ENCODE measurements around the gene TCF20. TPM values are rescaled to one million over a fixed set of nuclear protein-coding genes. Genes with fewer than 3 reads are reported as not detected.

The TCF20 gene
- polyA plus RNA-seq, 4 donors: 26.2 to 32.6 (median 28.1) TPM

- no peak for DNase-seq (ENCODE audit: low read depth in 4 of 4, low spot score in 2 of 4)
These were observed 30.8 kb upstream of the TCF20 start for GRCh38 chr22:42301077-42301741.

DNA sequence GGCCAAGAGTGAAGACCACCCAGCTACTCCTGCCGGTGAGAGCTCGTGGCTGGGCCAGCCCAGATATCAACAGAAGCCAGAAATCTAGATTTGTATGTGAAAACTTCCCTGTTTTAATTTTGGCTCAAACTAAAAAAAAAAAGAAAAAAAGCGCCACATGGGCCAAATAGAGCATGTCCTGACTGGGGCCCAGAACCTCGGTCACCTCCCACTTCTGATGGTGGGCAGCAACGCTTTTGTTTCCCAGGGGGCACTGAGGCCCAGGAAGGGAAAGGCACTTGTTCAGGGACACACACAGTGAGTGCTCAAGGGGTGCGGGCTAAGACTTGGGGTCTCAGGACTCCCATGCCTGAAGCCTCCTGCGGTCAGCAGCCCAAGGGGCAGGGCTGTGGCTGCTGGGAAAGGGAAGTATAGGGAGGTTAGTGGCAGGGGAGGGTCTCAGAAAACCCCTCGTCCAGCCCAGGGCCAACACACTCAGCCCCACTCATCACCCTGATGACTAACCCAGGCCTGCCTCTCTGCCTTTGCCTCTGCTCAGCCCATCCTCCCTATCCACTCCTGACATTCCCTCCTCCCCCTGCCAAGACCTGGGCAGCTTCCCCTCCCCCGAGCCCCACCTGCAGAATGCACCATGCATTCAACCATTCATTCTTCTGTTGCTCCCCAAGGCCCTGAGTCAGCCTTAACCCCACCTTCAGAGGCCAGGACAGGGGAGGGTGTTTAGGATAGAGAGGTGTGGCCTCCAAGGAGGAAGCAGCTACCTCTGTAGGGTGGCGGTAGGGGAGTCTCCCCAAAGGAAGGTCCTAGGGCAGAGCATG lies 30.0 kb upstream of the TCF20 start:
- no peak for DNase-seq (ENCODE audit: low read depth in 4 of 4, low spot score in 2 of 4)

- no peak for DNase-seq (ENCODE audit: low read depth in 4 of 4, low spot score in 2 of 4)
These were observed 29.3 kb upstream of the TCF20 start for GRCh38 chr22:42299586-42300258.

DNA sequence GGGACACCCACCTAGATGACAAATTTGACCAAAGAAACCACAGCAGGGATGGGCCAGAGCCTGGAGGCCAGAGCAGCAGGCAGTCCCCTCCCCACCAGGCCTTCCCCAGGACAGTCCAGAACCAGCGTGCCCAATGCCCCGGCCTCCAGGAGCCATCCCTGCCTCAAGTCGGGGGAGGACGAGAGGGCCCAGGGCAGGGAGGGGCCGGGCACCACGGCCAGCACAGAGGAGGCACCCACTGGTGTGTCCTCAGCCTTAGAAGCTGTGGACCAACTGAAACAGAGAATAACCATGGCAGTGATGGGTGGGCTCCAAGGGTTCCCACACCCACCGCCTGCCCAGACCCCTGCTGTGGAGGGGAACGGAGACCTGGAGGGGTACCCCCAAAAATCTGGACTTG lies 28.3 kb upstream of the TCF20 start:
- no peak for DNase-seq (ENCODE audit: low read depth in 4 of 4, low spot score in 2 of 4)

- no peak for DNase-seq (ENCODE audit: low read depth in 4 of 4, low spot score in 2 of 4)
These were observed 27.3 kb upstream of the TCF20 start for GRCh38 chr22:42297778-42298177.

- DNase-seq (ENCODE audit: low read depth in 4 of 4, low spot score in 2 of 4): no peak
These were observed 26.4 kb upstream of the TCF20 start for GRCh38 chr22:42296883-42297282.

- DNase-seq (ENCODE audit: low read depth in 4 of 4, low spot score in 2 of 4): no peak
These were observed 26.0 kb upstream of the TCF20 start for GRCh38 chr22:42296381-42296853.

DNA sequence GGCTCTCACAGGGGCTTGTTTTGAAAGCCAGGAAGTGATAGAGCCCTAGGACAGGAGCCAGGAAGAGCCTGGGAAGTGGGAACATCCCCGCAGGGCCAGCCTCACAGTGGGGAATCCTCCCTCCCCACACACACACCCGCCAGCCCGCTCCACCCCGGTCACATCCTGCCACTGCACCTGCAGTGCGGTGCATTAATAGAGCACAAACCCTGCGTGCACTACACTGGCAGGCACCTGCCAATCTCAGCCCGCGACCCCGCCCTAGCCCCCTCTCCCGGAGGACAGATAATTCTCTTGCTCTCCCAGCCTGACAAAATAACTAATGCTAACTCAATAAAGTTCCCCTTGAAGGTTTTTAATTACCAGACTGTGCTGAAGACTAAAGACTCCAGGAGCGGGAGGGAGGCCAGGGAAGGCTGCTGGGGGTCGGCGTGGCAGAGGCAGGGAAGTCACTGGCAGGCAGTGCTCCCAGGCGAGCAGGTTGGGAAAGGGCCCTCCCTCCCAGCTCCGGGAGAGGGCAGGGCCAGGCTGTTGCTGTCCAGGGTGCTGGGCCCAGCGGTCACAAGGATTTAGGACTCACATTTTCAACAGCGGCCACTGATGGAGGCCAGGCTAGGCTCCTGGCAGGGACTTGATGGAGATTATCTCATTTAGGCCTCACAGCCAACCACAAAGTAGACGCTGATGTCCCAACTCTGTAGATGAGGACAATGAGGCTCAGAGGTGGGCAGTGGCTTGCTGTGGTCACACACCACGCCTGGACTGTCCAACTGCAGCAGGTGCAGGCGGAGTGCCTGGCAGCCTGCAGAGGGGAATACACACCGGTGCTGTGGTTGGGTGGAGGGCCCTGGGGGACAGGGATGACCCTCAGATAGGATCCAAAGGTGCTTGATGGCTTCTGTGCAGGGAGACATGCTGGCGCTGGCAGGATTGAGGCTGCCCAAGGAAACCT lies 23.9 kb upstream of the TCF20 start:
- no peak for DNase-seq (ENCODE audit: low read depth in 4 of 4, low spot score in 2 of 4)

GRCh38 chr22:42292732-42293520 lies 22.5 kb upstream of the TCF20 start:
- no peak for DNase-seq (ENCODE audit: low read depth in 4 of 4, low spot score in 2 of 4)

DNA sequence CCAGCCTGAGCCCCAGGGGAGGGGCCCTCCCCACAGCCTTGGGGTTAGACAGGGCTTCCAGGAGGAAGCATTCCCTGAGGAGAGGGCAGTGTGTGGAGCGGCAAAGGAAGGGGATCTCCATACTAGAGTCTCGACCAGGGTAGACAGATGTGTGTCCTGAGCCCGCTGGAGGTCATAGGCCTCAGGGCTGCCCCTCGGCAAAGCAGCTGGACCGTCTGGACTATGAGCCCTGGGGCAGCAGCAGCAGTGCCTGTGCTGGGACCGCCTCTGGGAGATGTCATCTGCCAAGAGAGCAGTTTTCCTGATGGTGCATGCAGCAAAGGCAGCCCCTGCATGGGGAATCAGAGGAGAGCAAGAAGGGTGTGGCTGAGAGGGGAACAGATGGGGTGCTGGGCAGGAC lies 20.8 kb upstream of the TCF20 start:
- DNase-seq (ENCODE audit: low read depth in 4 of 4, low spot score in 2 of 4): no peak

GRCh38 chr22:42289671-42290541 lies 19.5 kb upstream of the TCF20 start:
- DNase-seq (ENCODE audit: low read depth in 4 of 4, low spot score in 2 of 4): no peak

- DNase-seq (ENCODE audit: low read depth in 4 of 4, low spot score in 2 of 4): no peak
These were observed 18.3 kb upstream of the TCF20 start for GRCh38 chr22:42288791-42289190.

GRCh38 chr22:42287174-42287890 lies 16.9 kb upstream of the TCF20 start:
- no peak for DNase-seq (ENCODE audit: low read depth in 4 of 4, low spot score in 2 of 4)

DNA sequence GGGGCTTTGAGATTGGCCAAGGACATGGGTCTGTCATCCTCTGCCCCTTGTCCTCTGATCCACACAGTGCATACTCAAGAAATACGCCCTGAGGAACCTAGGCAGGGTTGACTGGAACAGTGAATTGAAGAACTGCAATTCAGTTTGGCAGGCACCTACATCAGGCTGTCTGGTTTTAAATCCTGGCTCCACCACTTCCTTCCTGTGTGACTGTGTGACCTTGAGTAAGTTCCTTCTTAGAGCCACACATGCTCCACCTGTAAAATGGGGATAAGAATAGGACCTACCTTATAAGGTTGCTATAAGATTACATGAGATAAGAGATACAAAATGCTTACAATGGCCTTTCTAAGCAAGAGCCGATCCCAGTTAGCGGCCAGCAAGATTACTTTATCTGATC lies 15.8 kb upstream of the TCF20 start:
- no peak for DNase-seq (ENCODE audit: low read depth in 4 of 4, low spot score in 2 of 4)

- no peak for DNase-seq (ENCODE audit: low read depth in 4 of 4, low spot score in 2 of 4)
These were observed 15.2 kb upstream of the TCF20 start for GRCh38 chr22:42285604-42286003.

GRCh38 chr22:42284643-42285181 lies 14.3 kb upstream of the TCF20 start:
- no peak for DNase-seq (ENCODE audit: low read depth in 4 of 4, low spot score in 2 of 4)

DNA sequence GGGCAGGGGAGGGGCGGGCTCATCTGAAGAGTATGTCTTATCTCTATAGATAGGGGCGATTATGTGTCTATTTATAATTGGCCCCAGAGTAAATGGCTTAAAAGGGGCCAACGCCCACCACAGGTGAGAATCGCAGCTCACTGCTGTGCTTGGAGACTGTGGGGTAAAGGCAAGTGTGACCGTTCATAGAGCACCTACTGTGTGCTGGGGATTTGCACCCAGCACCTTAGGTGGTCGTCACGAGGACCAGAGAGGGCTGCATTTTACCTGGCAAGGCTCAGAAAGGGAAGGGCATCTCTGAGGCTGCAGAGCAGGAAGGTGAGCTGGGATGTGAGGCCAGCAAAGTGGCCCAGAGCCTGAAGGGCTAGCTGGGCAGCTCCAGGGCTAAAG lies 13.7 kb upstream of the TCF20 start:
- no peak for DNase-seq (ENCODE audit: low read depth in 4 of 4, low spot score in 2 of 4)

All from left renal cortex interstitium (tissue), 4 donors.